HG03342 (cell line): ENCODE measurements around the gene RASA1.

Experiments used
- ATAC-seq: cut with Tn5 transposase; IDR thresholded peaks from one replicate; pipeline ENCODE4 v1.9.1; 2021; ENCODE audit warnings: mild to moderate bottlenecking, moderate library complexity; ENCODE audit not compliant: unreplicated experiment

RASA1 gene

GRCh38 chr5:87400305-87400899, 132.7 kb downstream of the RASA1 start:
- peak; percentile 78 for ATAC-seq

- no peak for ATAC-seq
These were observed 133.9 kb downstream of the RASA1 start for GRCh38 chr5:87401626-87402025.

GRCh38 chr5:87403409-87403808, 135.7 kb downstream of the RASA1 start:
- no peak for ATAC-seq

- ATAC-seq, result no peak
These were observed 136.2 kb downstream of the RASA1 start for GRCh38 chr5:87403899-87404298.

GRCh38 chr5:87404359-87404758, 136.7 kb downstream of the RASA1 start:
- ATAC-seq, result no peak

GRCh38 chr5:87405472-87406155, 137.9 kb downstream of the RASA1 start:
- ATAC-seq, result no peak

- no peak for ATAC-seq
These were observed 140.5 kb downstream of the RASA1 start for GRCh38 chr5:87408204-87408603.

GRCh38 chr5:87410931-87411330, 143.2 kb downstream of the RASA1 start:
- ATAC-seq, result no peak

GRCh38 chr5:87411586-87411972, 143.9 kb downstream of the RASA1 start:
- no peak for ATAC-seq

GRCh38 chr5:87411973-87412629, 144.4 kb downstream of the RASA1 start:
- ATAC-seq, result peak; percentile 18

GRCh38 chr5:87412630-87413342, 145.1 kb downstream of the RASA1 start, which contains the start of gene CCNH:
Gene CCNH (minus strand): TSS chr5:87412930. CDS start chr5:87412794, 136 bp downstream.
- peak; percentile 98 for ATAC-seq

GRCh38 chr5:87413343-87413645, 145.6 kb downstream of the RASA1 start:
- ATAC-seq, result no peak

GRCh38 chr5:87418506-87418905, 150.8 kb downstream of the RASA1 start:
- no peak for ATAC-seq

- no peak for ATAC-seq
These were observed 153.6 kb downstream of the RASA1 start for GRCh38 chr5:87421307-87421706.

- ATAC-seq, result no peak
These were observed 156.1 kb downstream of the RASA1 start for GRCh38 chr5:87423755-87424154.

- ATAC-seq, result no peak
These were observed 163.3 kb downstream of the RASA1 start for GRCh38 chr5:87430863-87431457.

GRCh38 chr5:87432460-87432859, 164.8 kb downstream of the RASA1 start:
- no peak for ATAC-seq

- ATAC-seq, result no peak
These were observed 166.3 kb downstream of the RASA1 start for GRCh38 chr5:87433945-87434344.

- no peak for ATAC-seq
These were observed 166.8 kb downstream of the RASA1 start for GRCh38 chr5:87434461-87434860.

- no peak for ATAC-seq
These were observed 167.5 kb downstream of the RASA1 start for GRCh38 chr5:87435144-87435694.

- ATAC-seq, result no peak
These were observed 170.0 kb downstream of the RASA1 start for GRCh38 chr5:87437724-87438123.
